ENCODE data around the gene BRMS1.
"Not testable (repeated sequence)": the region's sequence is repeated elsewhere in the genome, so short reads cannot be mapped to it uniquely, and the experiment has no call there.

BRMS1 gene, protein sequence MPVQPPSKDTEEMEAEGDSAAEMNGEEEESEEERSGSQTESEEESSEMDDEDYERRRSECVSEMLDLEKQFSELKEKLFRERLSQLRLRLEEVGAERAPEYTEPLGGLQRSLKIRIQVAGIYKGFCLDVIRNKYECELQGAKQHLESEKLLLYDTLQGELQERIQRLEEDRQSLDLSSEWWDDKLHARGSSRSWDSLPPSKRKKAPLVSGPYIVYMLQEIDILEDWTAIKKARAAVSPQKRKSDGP

DNA sequence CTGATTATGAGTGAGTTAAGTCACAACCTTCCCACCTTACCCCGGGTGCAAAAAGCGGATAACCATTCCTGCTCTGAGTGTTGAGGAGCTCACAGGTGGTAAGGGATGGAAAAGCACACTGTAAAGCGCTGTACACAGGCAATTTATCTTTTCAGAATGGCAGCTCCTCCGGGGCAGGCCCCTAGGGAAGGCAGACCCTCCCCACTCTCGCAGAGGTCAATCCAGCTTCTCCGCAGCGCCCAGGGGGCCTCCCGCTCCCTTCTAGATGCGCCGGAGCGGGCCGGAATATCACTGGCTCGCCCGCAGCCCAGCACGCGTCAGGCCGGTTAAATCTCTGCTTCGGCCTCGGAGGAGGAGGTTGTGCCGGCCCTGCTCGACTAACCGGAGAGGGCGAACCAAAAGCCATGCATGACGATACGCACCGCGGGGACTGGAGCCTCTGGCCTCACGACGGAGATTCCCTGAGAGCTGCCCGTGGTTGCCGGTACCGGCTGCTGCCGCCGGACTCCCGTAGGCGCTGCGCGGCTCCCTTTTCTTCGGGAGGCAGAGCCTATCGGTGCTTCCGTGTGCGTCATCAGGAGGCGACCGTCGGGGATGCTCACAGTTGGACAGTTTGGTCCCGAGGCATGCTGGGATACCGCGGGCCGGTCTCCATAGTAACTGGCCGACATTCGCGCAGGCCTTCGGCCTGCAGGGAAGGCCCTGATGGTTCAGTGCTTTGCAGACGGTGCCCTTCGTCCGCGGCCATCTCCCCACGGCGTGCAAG lies at the start of gene BRMS1:
Gene BRMS1 (minus strand): TSS at position 555 of the 766 bp plus-strand sequence. CDS start 2,870 bp downstream, outside the sequence.
- in situ Hi-C loops (cut with HindIII; ENCODE audit: low sequenced_read_pairs), result no loop called here

DNA sequence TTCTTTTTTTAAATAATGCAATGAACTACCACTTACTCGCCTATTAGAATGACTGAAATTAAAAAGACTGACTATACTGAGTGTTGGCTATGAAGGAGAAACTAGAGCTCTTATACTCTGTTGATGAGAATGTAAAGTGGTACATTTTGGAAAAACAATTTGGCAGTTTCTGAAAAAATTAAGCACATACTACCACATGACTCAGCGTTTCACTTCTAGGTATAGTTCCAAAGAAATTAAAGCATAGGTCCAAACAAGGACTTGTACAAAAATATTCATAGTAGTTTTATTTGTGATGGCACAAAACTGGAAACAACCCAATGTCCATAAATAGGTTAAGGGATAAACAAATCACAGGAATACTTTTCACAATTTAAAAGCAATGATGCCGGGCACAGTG lies 49.0 kb upstream of the BRMS1 start:
- in situ Hi-C loops (cut with HindIII; ENCODE audit: low sequenced_read_pairs), result no loop called here

- in situ Hi-C loops (cut with HindIII; ENCODE audit: low sequenced_read_pairs), result no loop called here
Measured at GRCh38 chr11:66391322-66391721, 46.4 kb upstream of the BRMS1 start.

- in situ Hi-C loops (cut with HindIII; ENCODE audit: low sequenced_read_pairs), result no loop called here
Measured at GRCh38 chr11:66388780-66389386, 44.0 kb upstream of the BRMS1 start.

GRCh38 chr11:66386171-66387069 lies 41.5 kb upstream of the BRMS1 start:
- in situ Hi-C loops (cut with HindIII; ENCODE audit: low sequenced_read_pairs), result no loop called here

DNA sequence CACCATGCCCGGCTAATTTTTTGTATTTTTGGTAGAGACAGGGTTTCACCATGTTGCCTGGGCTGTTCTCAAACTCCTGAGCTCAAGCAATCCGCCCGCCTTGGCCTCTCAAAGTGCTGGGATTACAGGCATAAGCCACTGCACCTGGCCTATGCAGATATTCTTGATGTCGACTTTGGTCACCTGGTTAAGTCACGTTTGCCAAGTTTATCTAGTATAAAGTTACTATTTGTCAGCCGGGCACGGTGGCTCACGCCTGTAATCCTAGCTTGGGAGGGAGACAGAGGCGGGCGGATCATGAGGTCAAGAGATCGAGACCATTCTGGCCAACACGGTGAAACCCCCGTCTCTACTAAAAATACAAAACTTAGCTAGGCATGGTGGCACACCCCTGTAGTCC lies 39.4 kb upstream of the BRMS1 start:
- in situ Hi-C loops (cut with HindIII; ENCODE audit: low sequenced_read_pairs), result not testable (repeated sequence)

- in situ Hi-C loops (cut with HindIII; ENCODE audit: low sequenced_read_pairs), result not testable (repeated sequence)
Measured at GRCh38 chr11:66380264-66380663, 35.4 kb upstream of the BRMS1 start.

GRCh38 chr11:66373690-66374287 lies 28.9 kb upstream of the BRMS1 start:
- in situ Hi-C loops (cut with HindIII; ENCODE audit: low sequenced_read_pairs), result loop anchor here (5.0 kb wide), 1 partner anchor 54 kb away; no protein-coding TSS in a partner anchor

- in situ Hi-C loops (cut with HindIII; ENCODE audit: low sequenced_read_pairs), result loop anchor here (5.0 kb wide), 1 partner anchor 54 kb away; no protein-coding TSS in a partner anchor
Measured at GRCh38 chr11:66373265-66373664, 28.4 kb upstream of the BRMS1 start.

- in situ Hi-C loops (cut with HindIII; ENCODE audit: low sequenced_read_pairs), result loop anchor here (5.0 kb wide), 1 partner anchor 55 kb away; no protein-coding TSS in a partner anchor
Measured at GRCh38 chr11:66371627-66372415, 26.9 kb upstream of the BRMS1 start, which contains the start of gene SLC29A2. Gene SLC29A2 (minus strand): TSS chr11:66371760. CDS start chr11:66371591, 169 bp downstream.

- in situ Hi-C loops (cut with HindIII; ENCODE audit: low sequenced_read_pairs), result no loop called here
Measured at GRCh38 chr11:66369073-66369894, 24.4 kb upstream of the BRMS1 start.

DNA sequence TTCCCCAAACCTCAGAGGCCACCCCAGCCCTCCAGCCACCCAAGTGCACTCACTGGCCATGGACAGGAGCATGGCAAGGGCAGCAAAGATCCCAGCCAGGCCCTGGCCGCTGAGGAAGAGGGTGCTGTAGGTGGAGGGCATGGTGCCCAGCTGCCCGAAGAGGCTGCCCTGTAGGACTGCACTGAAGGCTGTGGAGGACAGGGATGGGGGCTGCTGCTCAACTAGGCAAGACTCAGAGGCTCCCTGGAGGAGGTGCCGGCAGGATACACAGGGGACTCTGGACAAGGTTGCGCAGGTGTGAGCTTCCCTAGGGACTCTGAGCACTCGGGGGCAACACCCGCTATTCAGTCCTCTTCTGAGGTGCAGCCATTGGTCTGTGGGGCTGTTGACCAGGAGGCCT lies 23.6 kb upstream of the BRMS1 start:
- in situ Hi-C loops (cut with HindIII; ENCODE audit: low sequenced_read_pairs), result no loop called here

DNA sequence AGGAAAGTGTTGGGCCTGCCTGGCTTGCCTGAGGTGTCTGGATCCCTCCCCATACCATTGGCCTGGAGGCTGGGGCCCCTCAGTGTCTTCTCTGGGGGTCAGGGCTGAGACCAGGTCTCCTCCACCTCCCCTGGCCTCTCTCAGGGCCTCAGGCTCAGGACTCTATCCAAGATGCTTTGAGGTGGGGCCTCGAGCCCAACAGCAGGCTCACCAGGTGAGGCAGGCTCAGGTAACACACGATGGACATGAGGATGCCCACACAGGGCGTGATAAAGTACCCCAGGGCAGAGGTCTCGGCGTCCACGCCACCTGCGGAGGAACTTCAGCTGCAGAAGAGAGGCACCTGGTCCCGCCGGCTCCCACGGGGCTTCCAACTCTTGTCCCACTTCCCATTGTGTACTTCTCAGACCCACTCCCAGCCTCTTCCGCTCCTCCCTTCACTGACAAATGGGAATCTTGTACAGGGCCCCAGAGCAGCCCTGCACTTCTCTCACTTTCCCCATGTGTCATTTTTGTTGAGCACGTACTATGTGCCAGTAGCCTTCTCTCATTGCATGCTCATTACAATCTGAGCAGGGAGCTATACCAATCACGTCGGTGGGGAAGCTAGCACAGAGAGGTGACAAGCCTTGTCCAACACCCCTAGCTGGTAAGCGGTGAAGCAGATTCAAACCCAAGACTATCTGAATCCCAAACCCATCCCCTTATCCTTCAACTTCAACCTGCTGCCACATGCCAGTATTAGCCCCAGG lies 22.8 kb upstream of the BRMS1 start:
- in situ Hi-C loops (cut with HindIII; ENCODE audit: low sequenced_read_pairs), result no loop called here

DNA sequence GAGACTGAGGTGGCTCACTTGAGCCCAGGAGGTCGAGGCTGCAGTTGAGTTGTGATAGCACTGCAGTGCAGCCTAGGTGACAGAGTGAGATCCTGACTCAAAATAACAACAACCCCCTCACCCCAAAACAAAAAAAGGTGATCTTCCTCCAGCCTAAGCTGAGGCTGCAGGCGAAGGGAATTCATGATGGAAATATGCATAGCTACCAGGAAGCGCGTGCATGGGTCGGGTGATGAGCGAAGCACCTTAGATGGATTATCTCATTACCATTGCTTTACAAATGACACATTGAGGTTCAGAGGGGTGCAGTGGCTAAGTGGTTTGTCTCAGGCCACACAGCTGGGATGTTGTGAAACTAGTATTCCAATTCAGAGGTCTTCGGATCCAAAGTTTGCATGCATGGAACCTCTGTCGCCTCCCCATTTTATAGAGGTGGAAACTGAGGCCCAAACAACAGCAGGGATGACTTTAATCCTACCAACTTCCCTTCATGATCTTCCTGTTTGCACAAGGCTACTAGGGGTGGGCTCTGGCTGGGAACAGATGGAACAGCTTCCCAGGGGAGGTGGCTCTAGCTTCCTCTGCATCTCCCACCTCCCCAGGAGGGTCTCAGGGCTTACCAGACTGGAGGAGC lies 22.1 kb upstream of the BRMS1 start:
- in situ Hi-C loops (cut with HindIII; ENCODE audit: low sequenced_read_pairs), result no loop called here

DNA sequence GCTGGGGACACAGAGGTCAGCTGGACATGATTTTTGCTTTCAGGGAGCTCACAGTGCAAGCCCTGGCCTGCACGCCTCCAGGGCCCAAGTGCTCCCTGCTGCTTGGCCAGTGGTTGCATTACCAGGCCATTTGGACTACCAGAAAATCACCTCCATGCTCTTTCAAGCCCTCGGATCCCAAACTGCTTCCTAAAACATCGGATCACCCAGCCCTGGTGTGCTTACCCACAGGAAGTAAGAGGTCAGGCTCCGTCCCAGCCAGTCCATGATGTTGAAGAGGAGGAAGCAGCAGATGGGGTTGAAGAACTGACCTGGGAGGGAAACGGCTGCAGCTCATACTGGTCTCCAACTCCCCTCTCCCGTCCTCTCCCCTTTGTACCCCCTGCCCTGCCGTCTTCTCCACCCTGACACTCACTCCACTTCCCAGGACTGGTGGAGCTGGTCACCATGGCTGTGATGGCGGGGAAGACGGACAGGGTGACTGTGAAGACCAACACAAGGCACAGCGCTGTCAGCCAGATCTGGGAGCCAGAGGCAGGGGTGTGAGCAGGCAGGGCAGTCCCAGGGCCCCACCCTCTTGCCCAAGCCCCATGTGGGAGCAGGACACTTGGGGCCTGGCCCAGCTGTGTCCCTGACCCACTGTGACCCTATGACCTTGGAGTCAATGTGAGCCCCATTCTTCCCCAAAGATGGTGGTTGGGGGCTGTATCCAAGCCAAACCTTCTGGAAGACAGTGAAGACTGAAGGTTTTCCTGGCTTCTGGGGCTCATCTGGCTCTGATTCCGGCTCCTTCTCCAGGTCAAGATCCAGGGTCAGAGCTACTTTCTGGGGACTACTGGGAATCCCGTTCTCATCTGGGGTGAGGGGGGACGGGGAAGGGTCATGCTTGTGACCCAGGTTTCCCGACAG lies 21.1 kb upstream of the BRMS1 start:
- in situ Hi-C loops (cut with HindIII; ENCODE audit: low sequenced_read_pairs), result no loop called here

DNA sequence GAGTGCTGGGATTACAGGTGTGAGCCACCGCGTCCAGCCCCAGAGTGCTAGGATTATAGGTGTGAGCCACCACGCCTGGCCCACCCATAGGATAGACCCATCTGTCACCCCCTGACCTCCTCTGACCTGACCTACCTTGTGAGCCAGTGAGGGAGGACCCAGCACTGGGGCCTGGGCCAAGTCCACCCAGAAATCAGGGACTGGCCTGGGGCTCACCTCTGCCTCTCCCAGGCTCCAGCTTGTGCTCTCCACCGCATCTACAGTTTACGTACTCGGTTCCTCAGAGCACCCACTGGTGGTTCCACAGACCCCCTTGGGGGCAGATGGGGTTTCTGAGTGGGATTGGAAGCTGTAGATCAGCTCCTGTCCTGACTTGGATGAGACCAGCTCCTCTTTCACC lies 20.3 kb upstream of the BRMS1 start:
- in situ Hi-C loops (cut with HindIII; ENCODE audit: low sequenced_read_pairs), result no loop called here
